Measurements from ENCODE around the gene MOK.
"Not testable (repeated sequence)": the region's sequence is repeated elsewhere in the genome, so short reads cannot be mapped to it uniquely, and the experiment has no call there.

The MOK gene

DNA sequence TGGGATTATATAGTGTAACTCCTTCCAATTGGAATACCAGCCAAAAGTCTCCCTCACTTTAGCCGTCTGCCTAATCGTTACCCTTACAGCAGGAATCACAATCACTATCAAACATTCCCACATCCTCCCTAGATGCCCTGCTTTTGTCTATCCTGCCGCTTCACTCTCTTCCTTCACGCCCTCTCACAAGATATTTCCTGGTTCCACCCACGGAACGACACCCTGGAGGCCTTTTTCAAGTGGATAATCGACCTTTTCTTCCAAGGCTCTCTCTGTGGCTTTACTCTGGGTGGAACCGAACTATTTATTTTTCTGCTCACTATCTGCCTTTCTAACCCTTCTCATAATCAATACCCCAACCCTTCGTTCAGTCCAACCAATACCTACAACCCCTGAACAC, 58.9 kb downstream of the MOK start:
- no peak for DNase-seq (ENCODE audit: low spot score)

DNA sequence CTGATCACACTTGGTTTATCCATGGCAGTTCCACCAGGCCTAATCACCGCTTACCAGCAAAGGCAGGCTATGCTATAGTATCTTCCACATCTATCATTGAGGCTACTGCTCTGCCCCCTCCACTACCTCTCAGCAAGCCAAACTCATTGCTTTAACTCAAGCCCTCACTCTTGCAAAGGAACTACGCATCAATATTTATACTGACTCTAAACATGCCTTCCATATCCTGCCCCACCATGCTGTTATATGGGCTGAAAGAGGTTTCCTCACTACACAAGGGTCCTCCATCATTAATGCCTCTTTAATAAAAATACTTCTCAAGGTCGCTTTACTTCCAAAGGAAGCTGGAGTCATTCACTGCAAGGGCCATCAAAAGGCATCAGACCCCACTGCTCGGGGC, 61.2 kb downstream of the MOK start:
- not testable (repeated sequence) for DNase-seq (ENCODE audit: low spot score)

DNA sequence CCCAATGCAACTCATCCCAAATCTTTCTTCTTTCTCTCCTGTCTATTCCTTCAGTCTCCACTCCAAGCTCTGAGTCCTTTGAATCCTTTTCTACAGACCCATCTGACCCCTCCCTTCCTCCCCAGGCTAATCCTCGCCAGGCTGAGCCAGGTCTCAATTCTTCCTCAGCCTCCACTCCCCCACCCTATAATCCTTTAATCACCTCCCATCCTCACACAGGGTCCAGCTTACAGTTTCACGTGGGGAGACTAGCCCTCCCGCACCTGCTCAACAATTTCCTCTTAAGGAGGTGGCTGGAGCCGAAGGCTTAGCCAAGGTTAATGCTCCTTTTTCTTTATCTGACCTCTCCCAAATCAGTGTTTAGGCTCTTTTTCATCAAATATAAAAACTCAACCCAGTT, 63.8 kb downstream of the MOK start:
- DNase-seq (ENCODE audit: low spot score), result no peak

DNA sequence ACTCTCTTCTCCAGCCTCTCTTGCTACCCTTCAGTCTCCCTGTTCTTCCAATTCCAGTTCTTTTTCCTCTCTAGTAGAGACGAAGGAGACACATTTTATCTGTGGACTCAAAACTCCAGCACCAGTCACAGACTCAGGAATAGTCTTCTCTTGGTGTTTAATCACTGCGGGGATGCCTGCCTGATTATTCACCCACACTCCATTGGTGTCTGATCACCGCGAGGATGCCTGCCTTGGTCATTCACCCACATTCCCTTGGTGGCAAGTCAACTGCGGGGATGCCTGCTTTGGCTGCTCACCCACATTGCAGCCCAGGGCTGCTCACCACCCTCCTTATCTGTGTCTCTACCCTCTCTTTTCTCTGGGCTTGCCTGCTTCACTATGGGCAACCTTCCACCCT, 64.5 kb downstream of the MOK start:
- not testable (repeated sequence) for DNase-seq (ENCODE audit: low spot score)

GRCh38 chr14:102239231-102239630, 65.7 kb downstream of the MOK start:
- no peak for DNase-seq (ENCODE audit: low spot score)

GRCh38 chr14:102238766-102239165, 66.2 kb downstream of the MOK start:
- no peak for DNase-seq (ENCODE audit: low spot score)

GRCh38 chr14:102238131-102238530, 66.8 kb downstream of the MOK start:
- DNase-seq (ENCODE audit: low spot score), result no peak

GRCh38 chr14:102236026-102236425, 68.9 kb downstream of the MOK start:
- DNase-seq (ENCODE audit: low spot score), result no peak

GRCh38 chr14:102235275-102235897, 69.6 kb downstream of the MOK start:
- DNase-seq (ENCODE audit: low spot score), result peak; percentile 86

- DNase-seq (ENCODE audit: low spot score), result no peak
These were observed 70.4 kb downstream of the MOK start for GRCh38 chr14:102234331-102235264.

DNA sequence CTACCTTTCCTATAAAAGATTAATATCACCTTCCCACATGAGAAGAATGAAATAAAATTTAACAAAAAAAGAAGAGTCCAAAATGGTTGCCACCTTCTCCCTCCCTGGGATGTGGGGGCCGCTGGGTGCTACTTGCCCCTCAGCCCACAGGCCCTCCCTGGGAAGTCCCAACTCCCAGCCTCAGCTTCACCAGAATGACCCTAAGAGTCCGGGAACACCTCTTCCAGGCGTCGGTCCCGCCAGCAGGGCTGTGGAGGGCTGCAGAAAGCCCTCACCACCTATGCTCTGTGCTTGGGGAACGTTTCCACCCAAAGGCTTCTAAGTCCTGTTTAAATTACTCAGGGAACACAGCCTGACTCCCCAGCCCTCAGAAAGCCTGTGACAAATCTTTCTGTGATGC, 71.9 kb downstream of the MOK start:
- no peak for DNase-seq (ENCODE audit: low spot score)

DNA sequence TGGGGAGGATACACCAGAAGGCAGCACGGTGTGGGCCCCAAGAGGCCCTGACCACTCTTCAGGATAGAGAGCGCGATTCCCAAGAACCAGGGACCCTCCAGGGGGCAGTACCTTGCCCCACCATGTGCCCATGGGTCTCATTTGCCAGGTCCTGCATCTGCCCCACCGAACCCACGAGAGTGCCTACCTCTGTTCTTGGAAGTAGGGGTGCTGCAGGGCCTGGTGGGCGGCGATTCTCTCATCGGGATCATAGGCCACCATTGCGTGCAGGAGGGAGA, 72.7 kb downstream of the MOK start:
- DNase-seq (ENCODE audit: low spot score), result no peak

DNA sequence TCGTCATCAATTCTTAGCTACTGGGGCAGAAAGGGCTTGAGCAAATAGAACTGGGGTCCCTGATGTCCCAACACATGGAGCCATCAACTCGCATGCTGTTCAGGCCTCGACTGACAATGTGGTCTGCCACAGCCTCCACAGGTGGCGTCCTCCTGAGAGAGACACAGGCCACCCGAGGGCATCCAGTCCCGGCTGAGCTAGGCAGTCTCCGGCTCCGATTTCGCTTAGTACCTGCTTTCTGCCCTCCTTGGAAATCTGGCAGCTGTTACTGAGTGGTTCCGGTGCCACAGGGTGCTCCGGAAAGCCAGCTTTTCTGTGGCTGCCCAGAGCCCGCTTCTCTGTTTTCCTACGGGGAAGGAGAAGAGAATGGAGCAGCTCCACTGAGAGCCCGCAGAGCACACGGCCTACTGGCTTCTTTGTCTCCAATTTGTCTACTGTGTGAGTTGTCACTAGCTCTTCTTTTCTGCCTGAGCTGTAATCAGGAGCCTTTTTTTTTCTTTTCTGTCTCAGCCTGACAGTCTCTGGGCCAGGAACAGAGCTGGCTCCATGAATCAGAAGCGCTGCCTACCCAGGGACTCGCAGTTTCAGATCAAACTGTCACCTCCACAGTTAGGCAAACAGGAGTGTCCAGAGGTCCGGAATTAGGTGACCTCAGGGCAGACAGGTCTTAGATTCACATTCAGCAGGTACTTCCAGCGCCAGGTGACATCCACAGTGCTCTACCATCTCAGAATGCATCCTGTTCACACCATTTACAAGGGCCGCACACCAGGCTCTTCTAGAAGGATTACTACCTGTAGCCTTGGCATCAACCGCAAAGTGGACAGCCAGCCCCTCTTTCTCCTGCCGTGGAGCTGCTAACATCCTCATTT, 73.3 kb downstream of the MOK start:
- DNase-seq (ENCODE audit: low spot score), result no peak

GRCh38 chr14:102230481-102231210, 74.3 kb downstream of the MOK start:
- no peak for DNase-seq (ENCODE audit: low spot score)

- DNase-seq (ENCODE audit: low spot score), result no peak
These were observed 75.2 kb downstream of the MOK start for GRCh38 chr14:102229739-102230092.

GRCh38 chr14:102229071-102229738, 75.8 kb downstream of the MOK start:
- DNase-seq (ENCODE audit: low spot score), result no peak

- DNase-seq (ENCODE audit: low spot score), result no peak
These were observed 77.6 kb downstream of the MOK start for GRCh38 chr14:102227184-102227964.

DNA sequence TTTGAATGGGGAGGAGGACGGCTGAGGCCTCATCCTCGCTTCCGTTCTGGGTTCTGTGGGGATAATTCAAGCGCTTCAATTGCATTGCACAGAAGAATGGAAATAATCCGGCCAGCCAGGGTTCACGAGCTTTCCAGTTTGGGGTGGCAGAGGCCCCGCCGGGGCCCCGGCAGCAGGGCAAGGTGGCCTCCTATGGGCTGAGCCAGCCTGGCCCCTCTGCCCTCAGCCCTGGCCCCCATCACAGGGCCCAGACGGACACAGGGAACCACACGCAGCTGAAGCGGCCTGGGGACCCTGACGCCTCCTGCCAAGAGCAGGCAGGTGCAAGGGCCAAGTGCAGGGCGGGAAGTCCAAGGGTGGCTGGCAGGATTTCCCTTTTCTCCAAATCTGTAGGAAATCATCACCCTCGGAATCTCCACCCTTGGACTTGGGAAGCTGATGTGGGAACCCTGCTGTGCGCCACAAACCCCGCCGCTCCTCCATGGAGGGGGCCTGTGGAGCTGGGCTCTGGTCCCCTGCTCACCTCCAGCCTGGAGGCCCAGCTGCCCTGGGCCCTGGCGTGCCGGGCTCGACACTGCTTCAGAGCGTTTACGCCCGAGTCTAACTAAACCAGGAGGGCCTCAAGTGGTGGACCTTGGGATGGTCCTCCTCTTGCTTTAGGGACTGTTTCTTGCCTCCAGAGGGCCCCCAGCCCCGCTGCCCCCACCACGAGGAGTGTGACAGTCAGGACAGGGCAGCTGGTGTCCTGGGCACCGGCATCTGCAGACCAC, 78.4 kb downstream of the MOK start:
- no peak for DNase-seq (ENCODE audit: low spot score)

GRCh38 chr14:102225936-102226335, 79.0 kb downstream of the MOK start:
- no peak for DNase-seq (ENCODE audit: low spot score)

DNA sequence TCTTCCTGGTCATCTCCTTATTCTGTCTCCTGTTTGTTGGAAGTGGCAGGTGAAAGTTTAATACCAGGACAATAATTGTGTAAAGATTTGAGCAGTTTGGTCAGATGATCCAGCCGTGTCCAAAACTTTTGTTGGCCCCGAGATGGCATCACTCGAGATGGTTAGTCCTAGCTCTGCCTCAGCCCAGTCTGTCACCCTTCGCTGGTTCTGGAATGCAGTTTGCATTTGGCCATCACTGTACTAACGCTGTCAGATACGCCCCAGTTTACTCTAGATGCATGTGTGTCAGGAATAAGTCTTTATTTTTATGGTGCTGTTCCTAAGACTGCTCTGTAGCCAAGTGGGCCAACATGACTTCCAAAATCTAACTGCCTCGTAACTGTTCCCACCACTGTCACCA, 79.6 kb downstream of the MOK start:
- no peak for DNase-seq (ENCODE audit: low spot score)

All from LoVo (cell line).